Bone marrow (tissue), 2 donors: ENCODE data around the gene SLC16A11.
"Not testable (repeated sequence)": the region's sequence is repeated elsewhere in the genome, so short reads cannot be mapped to it uniquely, and the experiment has no call there.

Experiments used
- DNase-seq, 2 donors: peaks; one replicate each; lab custom pipeline; 2025; lab: John Stamatoyannopoulos, UW

SLC16A11 gene

DNA sequence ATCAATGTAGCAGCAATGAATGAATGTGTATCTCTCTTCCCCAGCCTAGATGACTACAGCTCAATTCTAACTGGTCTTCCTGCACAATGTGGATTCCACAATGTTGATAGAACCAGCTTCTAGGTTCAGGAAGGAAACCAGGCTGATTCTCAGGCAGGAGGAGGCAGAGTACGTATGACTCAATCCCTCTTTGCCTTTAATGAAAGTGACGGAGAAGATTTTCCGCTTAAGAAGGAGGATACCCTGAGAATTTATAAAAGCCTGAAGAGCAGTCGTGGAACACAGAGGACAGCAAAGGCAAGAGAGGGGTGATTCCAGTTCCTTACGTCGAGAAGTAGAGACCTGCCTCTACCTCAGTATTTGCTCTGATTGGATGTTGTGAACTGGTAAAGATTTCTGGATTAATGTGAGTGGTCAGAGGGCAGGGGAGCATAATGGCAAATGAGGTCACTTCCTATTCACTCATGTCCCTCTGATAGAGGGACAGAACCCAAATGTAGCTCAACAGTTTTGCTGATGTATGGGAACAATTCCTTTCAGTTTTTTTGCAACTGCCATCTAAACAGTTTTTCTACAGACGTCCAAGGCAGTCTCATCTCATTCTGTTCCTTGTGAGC is 15.0 kb upstream of the SLC16A11 start:
- DNase-seq: no peak

DNA sequence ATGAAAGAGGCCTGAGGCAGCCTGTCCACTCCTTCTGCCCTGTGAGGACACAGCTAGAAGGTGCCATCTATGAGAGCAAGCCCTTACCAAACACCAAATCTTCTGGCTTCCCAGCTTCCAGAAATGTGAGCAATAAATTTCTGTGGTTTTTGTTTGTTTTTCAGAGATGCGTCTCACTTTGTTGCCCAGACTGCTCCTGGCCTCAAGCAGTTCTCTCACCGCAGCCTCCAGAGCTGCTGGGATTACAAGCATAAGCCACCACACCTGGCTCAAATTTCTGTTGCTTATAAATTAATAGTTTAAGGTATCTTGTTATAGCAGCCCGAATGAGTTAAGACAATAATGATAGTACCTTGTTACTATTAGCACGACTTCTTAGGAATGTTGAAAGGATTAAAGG is 12.5 kb upstream of the SLC16A11 start:
- DNase-seq: no peak

DNA sequence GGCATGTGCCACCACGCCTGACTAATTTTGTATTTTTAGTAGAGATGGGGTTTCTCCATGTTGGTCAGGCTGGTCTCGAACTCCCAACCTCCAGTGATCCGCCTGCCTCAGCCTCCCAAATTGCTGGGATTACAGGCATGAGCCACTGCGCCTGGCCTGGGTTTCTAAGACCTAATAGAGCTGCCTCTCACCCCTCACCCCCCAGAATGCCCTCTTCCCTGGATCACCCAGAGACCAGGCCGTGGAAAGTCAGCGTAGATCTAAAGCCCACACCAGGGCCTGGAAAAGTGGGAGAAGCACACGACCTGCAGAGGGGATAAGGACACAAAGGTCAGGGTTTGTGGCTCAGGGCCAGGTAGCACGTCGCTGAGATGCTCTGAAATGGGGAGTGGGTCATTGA is 6.7 kb upstream of the SLC16A11 start:
- DNase-seq: not testable (repeated sequence)

DNA sequence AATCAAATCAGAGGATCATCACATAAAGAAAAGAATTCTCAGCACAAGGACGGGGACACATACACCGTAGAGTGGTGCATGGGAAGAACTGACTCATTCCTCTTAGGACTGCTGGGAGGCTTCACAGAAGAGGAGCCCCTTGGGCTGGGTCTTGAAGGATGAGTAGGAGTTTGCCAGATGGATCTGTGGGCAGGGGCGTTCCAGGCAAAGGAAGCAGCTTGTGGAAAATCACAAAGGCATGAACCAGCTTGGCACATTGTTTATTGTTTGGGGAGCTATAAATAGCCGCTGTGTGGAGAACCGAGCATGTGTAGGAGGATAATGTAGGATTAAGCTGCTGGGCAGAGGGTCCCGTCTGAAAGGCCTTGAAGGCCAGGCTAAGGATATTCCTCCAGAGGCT is 5.1 kb upstream of the SLC16A11 start:
- DNase-seq: no peak

DNA sequence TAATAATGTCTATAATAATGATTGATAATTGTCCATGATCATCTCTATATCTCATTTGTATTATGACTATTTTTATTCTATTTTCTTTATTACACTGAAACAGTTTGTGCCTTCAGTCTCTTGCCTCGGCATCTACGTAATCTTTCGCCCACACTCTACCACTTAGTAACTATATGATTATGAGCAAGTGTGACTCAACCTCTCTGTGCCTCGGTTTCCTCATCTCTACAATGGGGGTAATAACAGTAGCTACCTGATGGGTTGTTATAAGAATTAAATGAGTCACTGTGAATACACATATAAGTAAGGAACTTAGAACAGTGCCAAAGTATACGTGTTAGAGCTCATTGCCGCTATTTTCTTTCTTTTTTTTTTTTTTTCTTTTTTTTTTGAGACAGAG is 3.7 kb upstream of the SLC16A11 start:
- DNase-seq: no peak

DNA sequence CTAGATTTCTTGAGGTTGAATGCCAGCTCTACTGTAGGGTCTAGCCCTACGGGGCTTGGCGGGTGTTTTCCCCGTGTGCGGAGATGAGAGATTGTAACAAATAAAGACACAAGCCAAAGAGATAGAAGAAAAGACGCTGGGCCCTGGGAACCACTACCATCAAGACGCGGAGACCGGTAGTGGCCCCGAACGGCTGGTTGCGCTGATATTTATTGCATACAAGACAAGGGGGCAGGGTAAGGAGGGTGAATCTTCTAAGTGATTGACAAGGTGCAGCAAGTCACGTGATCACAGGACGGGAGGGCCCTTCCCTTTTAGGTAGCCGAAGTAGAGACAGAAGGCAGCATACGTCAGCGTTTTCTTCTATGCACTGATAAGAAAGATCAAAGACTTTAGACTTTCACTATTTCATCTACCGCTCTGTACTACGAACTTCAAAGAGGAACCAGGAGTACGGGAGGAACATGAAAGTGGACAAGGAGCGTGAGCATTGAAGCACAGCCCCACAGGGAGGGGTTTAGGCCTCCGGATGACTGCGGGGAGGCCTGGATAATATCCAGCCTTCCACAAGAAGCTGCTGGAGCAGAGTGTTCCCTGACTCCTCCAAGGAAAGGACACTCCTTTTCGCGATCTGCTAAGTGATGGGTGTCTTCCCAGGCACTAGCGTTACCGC is 3.0 kb upstream of the SLC16A11 start:
- DNase-seq: not testable (repeated sequence)

DNA sequence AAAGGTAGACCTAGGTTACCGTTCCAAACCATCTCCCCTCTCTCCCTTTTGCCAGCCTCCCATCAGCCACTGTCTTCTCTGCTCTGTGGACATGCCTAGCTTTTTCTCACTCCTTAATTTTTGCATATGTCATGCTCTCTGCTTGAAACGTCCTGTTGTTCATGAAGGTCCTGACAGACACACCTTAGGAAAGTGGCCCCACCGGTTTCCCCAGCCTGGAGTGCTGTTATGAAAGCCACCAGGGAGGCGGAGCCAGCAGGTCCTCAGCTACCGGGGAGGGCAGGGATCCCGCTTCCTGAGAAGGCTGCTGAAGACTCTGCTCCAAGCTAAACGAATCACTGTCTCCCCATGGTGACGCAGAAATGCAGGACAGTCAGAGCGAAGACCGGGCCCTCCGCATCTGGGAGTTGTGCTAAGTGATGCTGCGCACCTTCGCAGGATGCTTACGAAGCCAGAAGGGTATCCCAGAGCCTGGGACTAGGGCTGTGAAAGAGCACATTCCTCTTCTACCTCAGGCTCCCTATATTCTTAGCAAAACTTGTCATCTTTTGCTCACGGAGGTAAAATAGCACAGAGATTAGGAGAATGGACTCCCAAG is 2.3 kb upstream of the SLC16A11 start:
- no peak for DNase-seq

DNA sequence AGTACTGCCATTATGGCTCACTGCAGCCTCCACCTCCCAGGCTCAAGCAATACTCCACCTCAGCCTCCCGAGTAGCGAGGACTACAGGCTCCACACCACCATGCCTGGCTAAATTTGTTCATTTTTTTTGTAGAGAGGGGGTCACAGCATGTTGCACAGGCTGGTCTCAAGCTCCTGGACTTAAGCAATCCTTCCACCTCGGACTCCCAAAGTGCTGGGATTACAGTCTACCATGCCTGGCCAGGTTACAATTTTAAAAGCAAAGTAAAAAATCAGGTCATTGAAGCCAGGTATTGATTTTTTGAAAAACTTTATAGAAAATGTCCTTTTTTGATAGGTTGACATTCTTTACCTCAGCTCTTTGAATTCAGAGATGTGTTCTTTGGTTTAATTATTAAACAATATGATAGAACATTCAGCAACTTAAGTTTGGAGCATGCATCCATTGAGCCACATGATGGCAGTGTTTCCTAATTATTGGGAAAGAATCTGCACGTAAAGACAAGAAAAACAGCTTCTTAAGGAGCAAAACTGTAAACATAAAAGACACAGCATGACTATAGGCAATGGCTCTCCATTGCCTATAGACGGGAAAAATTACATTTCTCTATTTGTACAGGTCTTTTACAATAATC is 1.7 kb upstream of the SLC16A11 start:
- peak in 1 of 2 donors; percentile 61 for DNase-seq

DNA sequence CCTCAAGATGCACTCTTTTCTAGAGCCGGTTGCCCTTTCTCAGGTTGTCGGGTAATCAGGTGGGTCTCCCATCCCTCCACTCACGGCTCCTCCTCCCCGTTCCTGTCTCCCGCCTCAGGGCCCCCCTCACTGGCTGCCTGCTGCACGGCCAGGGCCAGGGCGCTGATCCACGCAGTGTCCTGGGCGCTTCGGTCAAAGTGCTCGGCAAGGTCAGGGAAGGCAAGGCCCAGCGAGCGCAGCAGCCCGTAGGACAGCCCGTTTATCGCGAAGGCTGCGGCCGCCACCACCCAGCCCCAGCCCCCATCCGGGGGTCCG is 753 bp downstream of the SLC16A11 start:
- no peak for DNase-seq

DNA sequence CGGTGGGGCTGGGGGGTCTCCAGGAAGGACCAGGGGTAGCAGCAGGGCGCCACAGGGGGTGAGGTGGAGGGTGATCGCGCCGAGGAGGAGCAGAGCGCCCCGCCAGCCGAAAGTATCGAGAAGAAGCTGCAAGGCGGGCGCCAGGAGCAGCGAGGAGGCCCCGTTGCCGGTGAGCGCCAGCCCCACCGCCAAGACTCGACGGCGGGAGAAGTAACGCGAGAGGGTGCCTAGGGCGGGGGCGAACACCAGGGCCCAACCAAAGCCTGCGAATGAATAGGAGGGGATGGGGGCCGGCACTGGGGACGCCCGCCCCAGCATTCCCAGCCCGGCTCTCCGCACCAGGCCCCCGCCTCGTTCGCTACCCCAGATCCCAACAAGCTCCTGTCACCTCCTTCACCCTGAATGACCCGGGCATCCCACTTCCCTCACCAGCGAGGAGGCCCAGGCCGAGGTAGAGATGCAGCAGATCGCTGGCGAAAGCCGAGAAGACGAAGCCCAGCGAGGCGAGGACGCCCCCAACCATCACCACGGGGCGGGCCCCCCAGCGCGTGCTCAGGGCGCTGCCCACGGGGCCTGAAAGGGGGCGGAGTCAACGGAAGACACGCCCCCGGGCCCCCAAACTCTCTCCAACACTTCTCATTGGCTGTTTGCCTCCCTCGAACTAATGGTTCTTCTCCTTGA is 1.3 kb downstream of the SLC16A11 start:
- no peak for DNase-seq

DNA sequence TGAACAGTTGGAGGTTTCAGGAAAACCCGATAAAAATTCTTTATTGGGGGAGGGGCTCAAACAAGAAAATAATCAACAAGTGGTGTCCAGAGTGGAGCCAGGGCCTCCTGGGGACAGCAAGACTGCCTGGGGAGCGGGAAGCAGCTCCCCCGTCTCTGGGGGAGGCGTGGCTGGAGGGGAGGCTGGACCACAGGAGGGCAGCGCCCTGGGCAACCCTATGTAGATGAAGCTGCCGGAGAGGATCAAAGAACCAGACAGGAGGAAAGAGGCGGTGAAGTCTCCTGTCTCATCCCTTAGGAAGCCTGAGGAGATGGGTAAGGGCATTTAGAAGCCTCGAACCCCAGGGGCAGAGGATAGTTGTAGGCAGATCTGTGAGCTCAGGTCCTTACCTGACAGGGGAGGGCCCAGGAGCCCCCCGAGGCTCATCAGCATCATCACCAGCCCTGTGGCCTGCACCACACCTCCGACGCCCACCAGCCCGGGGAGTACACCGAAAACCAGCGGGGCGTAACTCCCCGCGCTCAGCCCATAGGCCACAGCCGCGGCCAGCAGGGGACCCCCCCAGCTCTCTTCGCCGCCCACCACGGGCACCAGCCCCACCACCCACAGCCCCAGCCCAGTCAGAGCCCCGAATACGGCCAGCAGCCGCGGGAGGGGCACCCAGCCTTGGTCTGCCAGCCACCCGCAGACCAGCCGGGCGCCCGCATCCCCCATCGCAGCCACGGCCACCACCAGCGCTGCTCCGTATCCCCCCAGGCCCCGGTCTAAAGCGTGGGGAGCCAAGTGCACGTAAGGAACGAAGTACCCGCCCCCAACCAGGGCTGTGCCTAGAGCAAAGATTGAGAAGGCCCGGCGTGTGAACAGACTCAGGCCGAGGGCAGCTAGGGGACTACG is 2.0 kb downstream of the SLC16A11 start:
- DNase-seq: no peak

DNA sequence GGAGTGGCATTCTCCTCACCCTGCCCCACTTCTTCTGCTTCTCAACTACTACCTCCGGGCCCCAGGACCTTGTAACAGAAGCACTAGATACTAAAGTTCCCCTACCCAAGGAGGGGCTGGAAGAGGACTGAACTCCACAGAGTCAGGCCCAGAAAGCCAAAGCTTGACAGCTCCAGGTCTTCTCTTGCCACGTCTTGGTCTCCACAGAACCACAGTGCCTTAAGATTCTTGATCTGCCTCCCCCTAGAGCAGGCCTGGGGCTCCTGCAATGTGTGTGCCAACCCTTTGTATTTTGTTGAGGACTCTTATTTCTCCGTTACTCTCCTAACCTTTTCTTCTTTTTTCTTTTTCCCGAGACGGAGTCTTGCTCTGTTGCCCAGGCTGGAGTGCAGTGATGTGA is 4.1 kb downstream of the SLC16A11 start:
- DNase-seq: no peak

DNA sequence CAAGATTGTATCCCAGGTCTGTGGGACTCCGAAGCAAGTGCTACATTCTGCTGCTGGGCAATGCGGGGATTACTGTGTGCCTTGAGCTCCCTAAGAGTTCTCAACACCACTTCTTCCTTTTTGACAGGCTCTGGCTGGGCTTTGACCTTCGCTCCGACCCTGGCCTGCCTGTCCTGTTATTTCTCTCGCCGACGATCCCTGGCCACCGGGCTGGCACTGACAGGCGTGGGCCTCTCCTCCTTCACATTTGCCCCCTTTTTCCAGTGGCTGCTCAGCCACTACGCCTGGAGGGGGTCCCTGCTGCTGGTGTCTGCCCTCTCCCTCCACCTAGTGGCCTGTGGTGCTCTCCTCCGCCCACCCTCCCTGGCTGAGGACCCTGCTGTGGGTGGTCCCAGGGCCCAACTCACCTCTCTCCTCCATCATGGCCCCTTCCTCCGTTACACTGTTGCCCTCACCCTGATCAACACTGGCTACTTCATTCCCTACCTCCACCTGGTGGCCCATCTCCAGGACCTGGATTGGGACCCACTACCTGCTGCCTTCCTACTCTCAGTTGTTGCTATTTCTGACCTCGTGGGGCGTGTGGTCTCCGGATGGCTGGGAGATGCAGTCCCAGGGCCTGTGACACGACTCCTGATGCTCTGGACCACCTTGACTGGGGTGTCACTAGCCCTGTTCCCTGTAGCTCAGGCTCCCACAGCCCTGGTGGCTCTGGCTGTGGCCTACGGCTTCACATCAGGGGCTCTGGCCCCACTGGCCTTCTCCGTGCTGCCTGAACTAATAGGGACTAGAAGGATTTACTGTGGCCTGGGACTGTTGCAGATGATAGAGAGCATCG is 5.6 kb downstream of the SLC16A11 start:
- no peak for DNase-seq

DNA sequence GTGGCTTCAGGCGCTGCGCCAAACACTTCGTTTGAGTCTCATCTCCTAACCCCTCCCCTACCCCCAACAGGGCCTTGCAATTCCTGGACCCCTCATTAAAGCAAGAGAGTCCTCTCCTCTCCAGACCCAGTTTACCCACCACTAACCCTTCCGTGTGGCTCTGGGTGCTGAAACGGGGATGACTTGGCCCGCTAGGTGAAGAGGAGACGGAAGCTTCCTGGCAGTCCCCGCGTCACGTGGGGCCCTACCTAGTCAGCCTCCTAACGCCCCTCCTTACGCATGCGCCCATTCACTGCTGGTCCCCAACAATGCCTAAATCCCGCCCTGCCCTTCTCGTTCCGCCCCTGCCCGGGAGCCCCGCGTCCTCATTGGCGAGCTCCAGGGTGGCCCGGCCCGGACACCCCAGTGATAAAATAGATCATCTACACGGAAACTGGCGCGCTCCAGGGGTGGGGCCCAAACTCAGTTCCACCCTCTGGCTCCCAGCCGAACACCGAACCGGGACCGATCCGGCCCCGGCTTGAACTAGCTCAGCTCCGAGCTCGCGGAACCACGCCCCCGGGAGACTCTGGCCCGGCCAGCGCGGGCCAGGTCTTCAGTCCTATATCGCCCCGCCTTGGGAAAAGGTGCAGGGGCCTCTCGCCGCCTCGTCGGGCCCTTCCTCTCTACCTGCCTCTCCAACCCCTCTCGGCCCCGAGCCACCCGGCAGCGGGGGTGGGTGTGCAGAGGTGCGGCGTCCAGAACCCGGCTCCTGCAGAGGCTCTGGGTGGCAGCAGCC is 8.1 kb downstream of the SLC16A11 start, which contains the start of gene SLC16A13:
Gene SLC16A13 (plus strand): TSS at position 425 of the 778 bp plus-strand sequence. CDS start 368 bp downstream, outside the sequence.
- DNase-seq: peak; percentile 75 to 97

DNA sequence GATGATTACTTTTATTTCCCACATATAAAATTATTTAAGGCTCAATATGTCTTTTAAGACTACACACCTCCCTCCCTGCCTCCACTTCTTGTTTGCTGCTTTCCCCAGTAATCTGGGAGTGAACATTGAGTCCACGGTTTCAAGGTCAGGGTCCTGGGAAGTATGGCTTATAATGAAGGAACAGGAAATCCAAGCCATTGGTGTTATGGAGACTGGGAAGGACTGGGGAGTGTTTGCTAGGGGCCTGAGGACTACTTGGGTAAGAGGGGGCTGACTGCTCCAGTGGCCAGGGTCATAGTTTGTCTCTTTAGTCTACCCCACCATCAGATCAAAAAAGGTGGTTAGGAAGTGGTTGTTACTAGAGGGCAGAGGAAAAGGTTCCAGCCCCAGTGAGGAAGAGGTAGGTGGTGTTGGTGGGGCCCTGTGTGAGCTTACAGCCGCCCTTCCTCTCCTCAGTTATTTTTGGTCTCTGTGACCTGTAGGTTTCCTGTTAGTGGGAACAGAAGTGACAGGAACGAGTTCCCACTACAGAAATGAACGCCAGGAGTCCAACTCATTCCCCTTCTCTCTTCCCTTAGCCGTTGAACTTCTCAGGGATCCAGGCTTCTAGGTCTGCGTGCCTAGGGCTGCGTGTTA is 8.8 kb downstream of the SLC16A11 start:
- DNase-seq: peak in 1 of 2 donors; percentile 60

DNA sequence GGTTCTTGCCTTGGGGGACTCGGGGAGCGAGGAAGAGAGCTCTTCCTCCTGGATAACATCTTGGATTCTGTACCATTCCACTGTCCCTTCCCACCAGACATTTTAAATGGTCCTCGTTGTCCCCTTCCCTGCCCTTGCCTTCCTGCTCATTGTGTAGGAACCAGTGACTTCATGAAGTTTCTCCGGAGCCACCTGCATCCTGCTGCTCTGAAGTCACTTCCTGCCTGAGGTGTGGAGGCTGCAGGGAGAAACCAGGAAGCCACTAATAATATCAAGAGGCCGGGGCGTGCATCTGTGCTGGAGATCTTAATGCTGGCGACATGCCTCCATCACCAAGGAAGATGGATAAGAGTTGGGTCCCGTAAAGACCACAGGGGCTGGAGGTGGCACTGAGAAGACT is 14.2 kb downstream of the SLC16A11 start:
- peak in 1 of 2 donors; percentile 75 for DNase-seq

DNA sequence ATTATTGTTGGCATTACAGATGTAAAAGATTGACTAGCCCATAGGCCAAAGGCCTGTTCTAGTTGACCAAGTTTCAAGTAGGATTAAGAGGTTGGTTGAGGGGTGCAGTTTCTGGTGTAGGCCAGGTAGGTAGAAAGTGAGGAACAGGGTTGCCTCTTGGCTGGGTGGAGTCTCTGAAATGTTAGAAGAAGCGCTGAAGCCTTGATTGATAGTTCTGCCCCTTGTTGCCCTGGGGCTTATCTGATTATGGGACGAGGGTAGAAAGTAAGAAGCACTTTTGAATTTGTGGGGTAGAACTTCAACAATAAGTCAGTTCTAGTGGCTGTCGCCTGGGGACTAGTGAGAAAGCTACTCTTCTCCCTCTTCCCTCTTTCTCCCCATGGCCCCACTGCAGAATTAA is 14.8 kb downstream of the SLC16A11 start:
- DNase-seq: no peak

DNA sequence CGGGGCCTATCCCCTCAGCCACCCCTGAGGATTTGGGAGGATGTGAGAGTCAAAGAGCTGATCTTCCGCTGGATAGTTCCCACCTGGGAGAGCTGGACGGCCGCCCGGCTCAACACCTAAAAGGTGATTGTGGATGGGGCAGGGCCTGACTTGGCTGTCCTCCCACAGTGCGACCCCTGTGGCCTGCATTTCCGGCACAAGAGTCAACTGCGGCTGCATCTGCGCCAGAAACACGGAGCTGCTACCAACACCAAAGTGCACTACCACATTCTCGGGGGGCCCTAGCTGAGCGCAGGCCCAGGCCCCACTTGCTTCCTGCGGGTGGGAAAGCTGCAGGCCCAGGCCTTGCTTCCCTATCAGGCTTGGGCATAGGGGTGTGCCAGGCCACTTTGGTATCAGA is 16.6 kb downstream of the SLC16A11 start:
- no peak for DNase-seq

DNA sequence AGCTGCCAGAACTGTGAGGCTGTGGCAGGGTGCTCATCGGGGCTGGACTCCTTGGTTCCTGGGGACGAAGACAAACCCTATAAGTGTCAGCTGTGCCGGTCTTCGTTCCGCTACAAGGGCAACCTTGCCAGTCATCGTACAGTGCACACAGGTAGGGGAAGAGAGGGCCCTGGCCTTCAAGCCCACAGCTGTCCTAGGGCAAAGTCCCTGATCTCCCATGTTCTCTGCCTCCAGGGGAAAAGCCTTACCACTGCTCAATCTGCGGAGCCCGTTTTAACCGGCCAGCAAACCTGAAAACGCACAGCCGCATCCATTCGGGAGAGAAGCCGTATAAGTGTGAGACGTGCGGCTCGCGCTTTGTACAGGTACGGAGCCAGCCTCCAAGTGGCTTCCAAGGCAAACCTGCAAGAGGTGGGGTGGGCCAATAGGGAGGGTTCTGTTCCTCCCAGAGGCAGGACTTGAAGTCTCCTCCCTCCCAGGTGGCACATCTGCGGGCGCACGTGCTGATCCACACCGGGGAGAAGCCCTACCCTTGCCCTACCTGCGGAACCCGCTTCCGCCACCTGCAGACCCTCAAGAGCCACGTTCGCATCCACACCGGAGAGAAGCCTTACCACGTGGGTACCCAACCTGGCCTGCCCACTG is 17.3 kb downstream of the SLC16A11 start:
- DNase-seq: no peak
